ENCODE measurements around the gene CD38. TPM values are rescaled to one million over a fixed set of nuclear protein-coding genes. Genes with fewer than 3 reads are reported as not detected.

The CD38 gene
- total RNA-seq, 1 experiment from 2014 or later, result not detected

DNA sequence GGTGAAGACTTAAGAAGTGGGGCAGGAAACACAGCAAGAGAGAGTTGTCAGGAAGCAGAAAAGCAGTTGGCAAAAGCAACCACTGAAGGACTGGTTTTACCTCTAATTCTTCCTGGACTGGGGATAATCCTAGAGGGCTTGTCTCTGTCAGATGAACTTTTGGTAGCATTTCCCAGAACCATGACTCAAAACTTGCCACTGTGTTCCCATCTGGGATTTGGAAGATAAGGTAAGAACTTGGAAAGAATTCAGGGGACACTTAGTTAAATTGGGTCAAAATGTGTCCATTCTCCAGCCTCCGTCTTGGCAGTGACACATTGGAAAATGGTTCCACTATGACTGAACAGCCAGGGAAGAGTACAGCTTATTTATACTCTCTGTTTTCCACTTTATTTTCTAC is 55.7 kb downstream of the CD38 start:
- H2AFZ ChIP-seq (ENCODE audit: low read depth, low read length, poor library complexity, severe bottlenecking), result no peak overlapping the region
- no peaks in the 10 kb centered on the region for H3K79me2 ChIP-seq (ENCODE audit: insufficient read depth, low read length)
- RAD21 ChIA-PET (ENCODE audit: low non-redundant PET in 1 of 2, low total read pairs in 2 of 2, uncharacterized antibody in 2 of 2, unreplicated experiment in 2 of 2), result no interaction called here
- intact Hi-C loops (cut with micrococcal nuclease), result no loop called here
- no peaks in the 10 kb centered on the region for H3K9me2 ChIP-seq (ENCODE audit: insufficient read depth)
- H3K36me3 ChIP-seq (ENCODE audit: control insufficient read depth in 1 of 2, insufficient read depth in 2 of 2, low read length in 2 of 2), result no peaks in the 10 kb centered on the region
- no peak overlapping the region for H3K9ac ChIP-seq (ENCODE audit: low read length)
- no peak overlapping the region for H3K27ac ChIP-seq (ENCODE audit: low read depth, low read length)
- POLR2A ChIA-PET, result no interaction called here
- ATAC-seq (no peak), DNase-seq (ENCODE audit: low read depth, low spot score) (no peak)
- no peaks in the 10 kb centered on the region for H3K27me3 ChIP-seq (ENCODE audit: insufficient read depth, low read length)
- no peak overlapping the region for H3K4me2 ChIP-seq (ENCODE audit: low read length)
- peaks cover 0 to 10% of the 10 kb centered on the region in 2 experiments; a peak in 2 of 4 replicates for H3K4me1 ChIP-seq (ENCODE audit: control insufficient read depth in 1 of 2, insufficient read depth in 2 of 2, low read length in 2 of 2)
- H3K9me3 ChIP-seq (ENCODE audit: control insufficient read depth in 1 of 2, insufficient read depth in 1 of 2, low read depth in 1 of 2, low read length in 2 of 2), result no peaks in the 10 kb centered on the region
- CTCF ChIA-PET, result no interaction called here
- H4K20me1 ChIP-seq (ENCODE audit: insufficient read depth), result no peaks in the 10 kb centered on the region
- no peak overlapping the region for H3K4me3 ChIP-seq (replicated peaks in 1 of 2; ENCODE audit: low read depth in 1 of 2, low read length in 2 of 2)
- TF ChIP-seq EGR1 (IDR thresholded peaks at IDR 0.05; ENCODE audit: low read depth) (no peak), ELF1 (IDR thresholded peaks at IDR 0.05; ENCODE audit: borderline replicate concordance, low read depth) (no peak), TCF7L2 (IDR thresholded peaks at IDR 0.05; ENCODE audit: borderline replicate concordance, extremely low read depth, insufficient read depth, insufficient read length) (no peak), ZFX (IDR thresholded peaks at IDR 0.05) (no peak), ZNF274 (IDR thresholded peaks at IDR 0.05; ENCODE audit: low read depth, low read length) (no peak), SP1 (IDR thresholded peaks at IDR 0.05; ENCODE audit: low read depth) (no peak), ATF3 (IDR thresholded peaks at IDR 0.05) (no peak), SRF (IDR thresholded peaks at IDR 0.05; ENCODE audit: low read depth) (no peak), CEBPB (IDR thresholded peaks at IDR 0.05; ENCODE audit: low read depth) (no peak)
- TF ChIP-seq, protein P1, sequence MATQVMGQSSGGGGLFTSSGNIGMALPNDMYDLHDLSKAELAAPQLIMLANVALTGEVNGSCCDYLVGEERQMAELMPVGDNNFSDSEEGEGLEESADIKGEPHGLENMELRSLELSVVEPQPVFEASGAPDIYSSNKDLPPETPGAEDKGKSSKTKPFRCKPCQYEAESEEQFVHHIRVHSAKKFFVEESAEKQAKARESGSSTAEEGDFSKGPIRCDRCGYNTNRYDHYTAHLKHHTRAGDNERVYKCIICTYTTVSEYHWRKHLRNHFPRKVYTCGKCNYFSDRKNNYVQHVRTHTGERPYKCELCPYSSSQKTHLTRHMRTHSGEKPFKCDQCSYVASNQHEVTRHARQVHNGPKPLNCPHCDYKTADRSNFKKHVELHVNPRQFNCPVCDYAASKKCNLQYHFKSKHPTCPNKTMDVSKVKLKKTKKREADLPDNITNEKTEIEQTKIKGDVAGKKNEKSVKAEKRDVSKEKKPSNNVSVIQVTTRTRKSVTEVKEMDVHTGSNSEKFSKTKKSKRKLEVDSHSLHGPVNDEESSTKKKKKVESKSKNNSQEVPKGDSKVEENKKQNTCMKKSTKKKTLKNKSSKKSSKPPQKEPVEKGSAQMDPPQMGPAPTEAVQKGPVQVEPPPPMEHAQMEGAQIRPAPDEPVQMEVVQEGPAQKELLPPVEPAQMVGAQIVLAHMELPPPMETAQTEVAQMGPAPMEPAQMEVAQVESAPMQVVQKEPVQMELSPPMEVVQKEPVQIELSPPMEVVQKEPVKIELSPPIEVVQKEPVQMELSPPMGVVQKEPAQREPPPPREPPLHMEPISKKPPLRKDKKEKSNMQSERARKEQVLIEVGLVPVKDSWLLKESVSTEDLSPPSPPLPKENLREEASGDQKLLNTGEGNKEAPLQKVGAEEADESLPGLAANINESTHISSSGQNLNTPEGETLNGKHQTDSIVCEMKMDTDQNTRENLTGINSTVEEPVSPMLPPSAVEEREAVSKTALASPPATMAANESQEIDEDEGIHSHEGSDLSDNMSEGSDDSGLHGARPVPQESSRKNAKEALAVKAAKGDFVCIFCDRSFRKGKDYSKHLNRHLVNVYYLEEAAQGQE (IDR thresholded peaks at IDR 0.05; ENCODE audit: low read depth), result no peak
- BruUV-seq (replicated peaks), result no TSS peak

Data from HCT116 (cell line).